WI38 (cell line): ENCODE results near the gene ATP8B2.

Source experiments
- H3K4me3 ChIP-seq: 2 replicates; pipeline ENCODE4 v1.5.1; 2011; ENCODE audit warnings: low read depth, mild to moderate bottlenecking, control low read depth, low read length
- CTCF ChIP-seq: IDR thresholded peaks from 2 replicates; pipeline ENCODE4 v1.5.1; 2012; ENCODE audit warnings: low read depth, mild to moderate bottlenecking, control low read depth, low read length

Gene ATP8B2

GRCh38 chr1:154327466-154328317 is 2.4 kb downstream of the ATP8B2 start:
- H3K4me3 ChIP-seq: peak overlapping the region; percentile 49
- no peak for TF ChIP-seq CTCF

- peak overlapping the region; percentile 49 for H3K4me3 ChIP-seq
- TF ChIP-seq CTCF: no peak
Observed at GRCh38 chr1:154328318-154329151, 3.2 kb downstream of the ATP8B2 start.

- TF ChIP-seq CTCF: no peak
- peak overlapping the region; percentile 45 for H3K4me3 ChIP-seq
Observed at GRCh38 chr1:154329152-154329521, 3.8 kb downstream of the ATP8B2 start.

GRCh38 chr1:154329551-154330131 is 4.3 kb downstream of the ATP8B2 start:
- H3K4me3 ChIP-seq: no peak overlapping the region
- TF ChIP-seq CTCF: no peak

GRCh38 chr1:154330669-154331068 is 5.3 kb downstream of the ATP8B2 start:
- TF ChIP-seq CTCF: no peak
- H3K4me3 ChIP-seq: no peak overlapping the region

- no peak for TF ChIP-seq CTCF
- no peak overlapping the region for H3K4me3 ChIP-seq
Observed at GRCh38 chr1:154334079-154335024, 9.0 kb downstream of the ATP8B2 start.
